ENCODE measurements around the gene RAB6A. TPM values are rescaled to one million over a fixed set of nuclear protein-coding genes. Genes with fewer than 3 reads are reported as not detected.

The RAB6A gene
- polyA plus RNA-seq, 2 of the 4 experiments (the other 2 are of a cell fraction) = 75.7 to 141 TPM

- no peak overlapping the region for H3K4me3 ChIP-seq
- FAIRE-seq (no peak), ATAC-seq (no peak), DNase-seq (ENCODE audit: low read depth in 1 of 2, low spot score in 1 of 2) (no peak)
- no peak overlapping the region for H3K27ac ChIP-seq
- no peak overlapping the region for H3K4me2 ChIP-seq
- H3K4me1 ChIP-seq = no peaks in the 10 kb centered on the region
- TF ChIP-seq FOSB (CRISPR knock-in tag; IDR thresholded peaks at IDR 0.05) (no peak), FOXS1 (CRISPR knock-in tag; IDR thresholded peaks at IDR 0.05) (no peak), NFE2L2 (conservative IDR thresholded peaks at IDR 0.05; ENCODE audit: low read length) (no peak), ZNF302 (CRISPR knock-in tag; IDR thresholded peaks at IDR 0.05) (no peak), CEBPB (IDR thresholded peaks at IDR 0.05) (no peak)
- no peaks in the 10 kb centered on the region for H3K9me3 ChIP-seq
- CTCF ChIA-PET = interaction anchor here (1.8 to 8.7 kb wide), 2 partner anchors 10 to 25 kb away, joined by 8 to 81 read pairs; no protein-coding TSS in a partner anchor
- POLR2A ChIA-PET = no interaction called here
- WGBS (ENCODE audit: missing lambda C conversion rate) = 80% methylated on average over 5 of the region's 5 CpGs
Observed at GRCh38 chr11:73651252-73651651, 109.6 kb downstream of the RAB6A start.

- Histone ChIP-seq H3K4me3 (no peak overlapping the region), H3K27ac (no peak overlapping the region), H3K4me2 (no peak overlapping the region), H3K4me1 (no peaks in the 10 kb centered on the region), H3K9me3 (no peaks in the 10 kb centered on the region)
- TF ChIP-seq HOXA7 (CRISPR knock-in tag; IDR thresholded peaks at IDR 0.05) = no peak
- no peak for TF ChIP-seq KDM5A (IDR thresholded peaks at IDR 0.05)
- TF ChIP-seq KDM1A (IDR thresholded peaks at IDR 0.05; ENCODE audit: low read depth) = no peak
- no peak for TF ChIP-seq POLR2A (IDR thresholded peaks at IDR 0.05; ENCODE audit: low read length)
- TF ChIP-seq CHD2 (IDR thresholded peaks at IDR 0.05; ENCODE audit: low read length, partially characterized antibody) = no peak
- TF ChIP-seq JUNB (IDR thresholded peaks at IDR 0.05) = no peak
- TF ChIP-seq NFE2L2 (conservative IDR thresholded peaks at IDR 0.05; ENCODE audit: low read length) = no peak
- TF ChIP-seq FOSL2 (IDR thresholded peaks at IDR 0.05) = no peak
- TF ChIP-seq FOSL2 (CRISPR knock-in tag; IDR thresholded peaks at IDR 0.05) = no peak
- DNase-seq (ENCODE audit: low read depth in 1 of 2, low spot score in 1 of 2) (no peak), FAIRE-seq (no peak), ATAC-seq (no peak)
- 80% methylated on average over 14 of the region's 14 CpGs for WGBS (ENCODE audit: missing lambda C conversion rate)
- ChIA-PET CTCF (interaction anchor here (0.9 to 8.7 kb wide), 3 partner anchors 11 to 170 kb away, joined by 3 to 81 read pairs (median 8); no protein-coding TSS in a partner anchor), POLR2A (no interaction called here)
Observed at GRCh38 chr11:73650400-73650799, 110.5 kb downstream of the RAB6A start.

DNA sequence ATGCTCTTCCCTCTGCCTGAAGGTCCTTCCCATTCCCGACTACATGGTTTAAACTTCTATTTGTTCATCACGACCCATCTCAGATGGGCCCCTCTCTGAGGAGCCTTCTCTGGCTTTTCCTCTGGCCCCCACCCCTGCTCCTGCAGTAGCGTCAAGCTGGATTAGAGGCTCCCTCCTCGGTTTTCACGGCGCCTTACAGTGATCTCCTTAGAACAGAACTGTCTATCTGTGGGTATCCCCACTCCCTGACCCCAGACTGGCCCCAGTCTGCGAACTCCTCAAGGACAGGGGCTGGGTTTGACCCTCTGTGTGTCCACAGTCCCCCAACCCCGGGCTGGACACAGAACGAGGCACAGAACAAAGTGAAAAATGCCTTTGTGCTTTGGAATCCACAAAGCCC is 111.7 kb downstream of the RAB6A start:
- POLR2A ChIA-PET = no interaction called here

More for the DNA sequence above, 111.7 kb downstream of the RAB6A start:
- DNase-seq (ENCODE audit: low read depth in 1 of 2, low spot score in 1 of 2) (no peak), FAIRE-seq (no peak), ATAC-seq (no peak)
- TF ChIP-seq GATA3 (IDR thresholded peaks at IDR 0.05; ENCODE audit: borderline replicate concordance) (no peak), HOXB5 (CRISPR knock-in tag; IDR thresholded peaks at IDR 0.05) (no peak), E2F6 (IDR thresholded peaks at IDR 0.05; ENCODE audit: borderline replicate concordance, low read depth) (no peak), CHD2 (IDR thresholded peaks at IDR 0.05; ENCODE audit: low read length, partially characterized antibody) (no peak), CTCF (IDR thresholded peaks at IDR 0.05) (no peak), RNF2 (IDR thresholded peaks at IDR 0.05; ENCODE audit: borderline replicate concordance, low read depth) (no peak), BHLHE40 (IDR thresholded peaks at IDR 0.05; ENCODE audit: low read depth, low read length) (no peak), ZC3H11A (IDR thresholded peaks at IDR 0.05) (no peak), HOXB13 (CRISPR knock-in tag; IDR thresholded peaks at IDR 0.05; ENCODE audit: low read depth) (no peak), ZFP36 (IDR thresholded peaks at IDR 0.05; ENCODE audit: borderline replicate concordance, partially characterized antibody) (no peak), ZSCAN20 (CRISPR knock-in tag; IDR thresholded peaks at IDR 0.05) (no peak), ATOH8 (CRISPR knock-in tag; IDR thresholded peaks at IDR 0.05; ENCODE audit: low read depth) (no peak), TFCP2L1 (CRISPR knock-in tag; IDR thresholded peaks at IDR 0.05) (no peak), ZNF302 (CRISPR knock-in tag; IDR thresholded peaks at IDR 0.05) (no peak), RCOR1 (IDR thresholded peaks at IDR 0.05; ENCODE audit: low read depth, low read length) (no peak)
- H3K4me1 ChIP-seq = no peaks in the 10 kb centered on the region
- WGBS (ENCODE audit: missing lambda C conversion rate) = 48% methylated on average over 9 of the region's 9 CpGs
- no peak overlapping the region for H3K4me3 ChIP-seq
- CTCF ChIA-PET = interaction anchor here (0.9 to 8.7 kb wide), 4 partner anchors 12 to 169 kb away, joined by 3 to 81 read pairs (median 6); no protein-coding TSS in a partner anchor
- no peak overlapping the region for H3K27ac ChIP-seq
- H3K9me3 ChIP-seq = no peaks in the 10 kb centered on the region
- no peak overlapping the region for H3K4me2 ChIP-seq
